Esophagus muscularis mucosa (tissue), 4 donors: ENCODE results near the gene SLC32A1. TPM values are rescaled to one million over a fixed set of nuclear protein-coding genes. Genes with fewer than 3 reads are reported as not detected.

Experiments
- DNase-seq: peaks from one replicate; pipeline ENCODE4 v3.0.0-alpha.2; 2017; ENCODE audit errors: extremely low spot score
- H3K27ac ChIP-seq, 4 donors: fragments of 200-600 bp; sonication (generic); replicated peaks in 1 of 4; 1 replicate in 3 of 4; 2 replicates in 1 of 4; pipeline ENCODE4 v1.5.1; 2016 to 2019; ENCODE audit warnings: mild to moderate bottlenecking in 1 of 4
- H3K27me3 ChIP-seq, 4 donors: fragments of 200-600 bp; sonication (generic); one replicate each; pipeline versions ENCODE4 v1.5.1 to v1.6.0; 2016 to 2019
- H3K36me3 ChIP-seq, 4 donors: fragments of 200-600 bp; sonication (generic); one replicate each; pipeline ENCODE4 v1.5.1; 2016 to 2019
- H3K4me1 ChIP-seq, 4 donors: fragments of 200-600 bp; sonication (generic); one replicate each; pipeline ENCODE4 v1.5.1; 2016 to 2019
- H3K4me3 ChIP-seq, 4 donors: fragments of 200-600 bp; sonication (generic); 1 replicate in 2 of 4; 2 replicates in 2 of 4; pipeline ENCODE4 v1.5.1; 2016 to 2019; ENCODE audit warnings: mild to moderate bottlenecking in 4 of 4, moderate library complexity in 1 of 4
- H3K9me3 ChIP-seq, 4 donors: fragments of 200-600 bp; sonication (generic); 1 replicate in 3 of 4; 2 replicates in 1 of 4; pipeline ENCODE4 v1.5.1; 2016 to 2019
- CTCF ChIP-seq, 3 experiments: fragments of 200-600 bp in 2 of 3; fragments of 450-650 bp in 1 of 3; sonication (generic) in 2 of 3; IDR thresholded peaks; one replicate each; pipeline ENCODE4 v1.5.1; 2017 to 2019; ENCODE audit warnings: antibody characterized with exemption in 3 of 3, mild to moderate bottlenecking in 2 of 3, moderate library complexity in 1 of 3
- EP300 ChIP-seq: sonication (generic); formaldehyde crosslinking; IDR thresholded peaks from one replicate; pipeline ENCODE4 v1.6.1; 2017; ENCODE audit warnings: antibody characterized with exemption
- POLR2A ChIP-seq: fragments of 450-650 bp; IDR thresholded peaks from one replicate; pipeline ENCODE4 v1.6.1; 2017; ENCODE audit warnings: antibody characterized with exemption, moderate library complexity, mild to moderate bottlenecking, low read depth
- POLR2AphosphoS5 ChIP-seq, 2 donors: sonication (generic); formaldehyde crosslinking; IDR thresholded peaks; one replicate each; pipeline ENCODE4 v1.6.1; 2017; ENCODE audit warnings: antibody characterized with exemption in 2 of 2
- WGBS: methylation state at CpG from one replicate; pipeline ENCODE4 v1.1.5; 2018; 5-methylcytosine and 5-hydroxymethylcytosine counted together
- intact Hi-C: fragments of 100-400 bp; cut with DNase I; formaldehyde crosslinking; loops from one replicate; pipeline ENCODE4 v1.15.1; 2023
- small RNA-seq, 3 donors: library from RNA; depleted of rRNA; stranded (forward); fragments of <200 nt; gene quantifications; one replicate each; pipeline ENCODE3, GENCODE V24; 2016
- total RNA-seq, 4 donors: library from RNA; depleted of rRNA; stranded (reverse); fragments of >200 nt; gene quantifications; one replicate each; pipeline versions ENCODE4 v1.1.0 to v1.2.1, GENCODE V29; 2016

SLC32A1 gene
- total RNA-seq, 4 donors from 2014 or later = not detected

GRCh38 chr20:38774167-38774566 lies 49.9 kb downstream of the SLC32A1 start:
- TF ChIP-seq POLR2A (no peak), POLR2AphosphoS5 (IDR thresholded peaks at IDR 0.05) (no peak), CTCF (IDR thresholded peaks at IDR 0.05) (no peak), EP300 (no peak)
- 98% methylated on average over 2 of the region's 2 CpGs for WGBS
- no peak overlapping the region for H3K4me3 ChIP-seq
- no peaks in the 10 kb centered on the region for H3K27me3 ChIP-seq
- no peaks in the 10 kb centered on the region for H3K4me1 ChIP-seq
- no peak for DNase-seq
- intact Hi-C loops = no loop called here
- H3K27ac ChIP-seq = no peak overlapping the region
- peaks cover 46 to 66% (median 56%) of the 10 kb centered on the region in 4 donors for H3K36me3 ChIP-seq
- H3K9me3 ChIP-seq = no peaks in the 10 kb centered on the region

DNA sequence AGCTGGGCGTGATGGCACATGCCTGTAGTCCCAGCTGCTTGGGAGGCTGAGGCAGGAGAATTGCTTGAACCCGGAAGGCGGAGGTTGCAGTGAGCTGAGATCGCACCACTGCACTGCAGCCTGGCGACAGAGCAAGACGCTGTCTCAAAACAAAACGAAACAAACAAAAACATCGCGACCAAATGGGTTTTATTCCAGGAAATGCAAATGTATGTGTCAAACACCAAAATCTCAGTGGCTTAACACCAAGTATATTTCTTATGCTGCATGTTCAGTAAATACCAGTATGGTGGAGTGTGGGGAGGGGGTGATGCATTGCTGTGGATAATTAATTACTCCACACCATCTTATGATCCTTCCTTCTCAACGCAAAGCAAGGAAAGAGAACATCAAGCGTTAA lies 52.1 kb downstream of the SLC32A1 start:
- Histone ChIP-seq H3K36me3 (peaks cover 31 to 45% (median 36%) of the 10 kb centered on the region in 4 donors), H3K9me3 (no peaks in the 10 kb centered on the region), H3K4me3 (no peak overlapping the region), H3K27me3 (no peaks in the 10 kb centered on the region), H3K27ac (no peak overlapping the region), H3K4me1 (no peaks in the 10 kb centered on the region)
- WGBS = 95% methylated on average over 11 of the region's 11 CpGs
- DNase-seq = no peak
- TF ChIP-seq POLR2A (no peak), EP300 (no peak), CTCF (IDR thresholded peaks at IDR 0.05) (no peak), POLR2AphosphoS5 (IDR thresholded peaks at IDR 0.05) (no peak)
- intact Hi-C loops = no loop called here

Small RNA genes lying within 50 kb of the gene (small RNA-seq; reads per million reads assigned to genes)
- gene RF00017 = 0 reads per million in 3 donors

Other genes starting within 250 kb of the SLC32A1 start
- not detected for gene ADIG, start 143.3 kb upstream of the SLC32A1 start, total RNA-seq
- under 1 TPM in 1 of 4 donors, not detected in 3; 0.42 TPM for gene ARHGAP40, start 122.7 kb upstream of the SLC32A1 start, total RNA-seq
- 1 to 10 TPM; 5.8 to 9.8 (median 8.6) TPM for gene ACTR5, start 24.0 kb downstream of the SLC32A1 start, total RNA-seq
- 10 to 100 TPM in 1 of 4 donors, 1 to 10 TPM in 3; 3.7 to 12.1 (median 6.8) TPM for gene PPP1R16B, start 81.2 kb downstream of the SLC32A1 start, total RNA-seq
- gene FAM83D, start 201.9 kb downstream of the SLC32A1 start, total RNA-seq = 100 to 1,000 TPM in 3 of 4 donors, 10 to 100 TPM in 1; 93.9 to 311 (median 211) TPM
- gene DHX35, start 237.9 kb downstream of the SLC32A1 start, total RNA-seq = 10 to 100 TPM; 19.7 to 31.7 (median 24.5) TPM